ENCODE results near the gene ACOT13. TPM values are rescaled to one million over a fixed set of nuclear protein-coding genes. Genes with fewer than 3 reads are reported as not detected.

ACOT13 gene
- total RNA-seq, 4 donors from 2014 or later = 4.8 to 14.7 (median 10.9) TPM

GRCh38 chr6:24642061-24642460, 24.8 kb upstream of the ACOT13 start:
- no peak for TF ChIP-seq EP300 (IDR thresholded peaks at IDR 0.05)
- no peak for TF ChIP-seq POLR2AphosphoS5 (IDR thresholded peaks at IDR 0.05)
- TF ChIP-seq POLR2A (IDR thresholded peaks at IDR 0.05) = no peak
- TF ChIP-seq CTCF (IDR thresholded peaks at IDR 0.05) = no peak
- Histone ChIP-seq H3K4me3 (no peak overlapping the region), H3K27ac (no peak overlapping the region), H3K27me3 (peaks cover 8% of the 10 kb centered on the region), H3K36me3 (no peaks in the 10 kb centered on the region), H3K4me1 (peaks cover 7% of the 10 kb centered on the region), H3K9me3 (no peaks in the 10 kb centered on the region)
- DNase-seq (ENCODE audit: low spot score in 2 of 2) = no peak

GRCh38 chr6:24643920-24644319, 23.0 kb upstream of the ACOT13 start:
- TF ChIP-seq POLR2AphosphoS5 (IDR thresholded peaks at IDR 0.05) (no peak), EP300 (IDR thresholded peaks at IDR 0.05) (no peak), POLR2A (IDR thresholded peaks at IDR 0.05) (no peak), CTCF (IDR thresholded peaks at IDR 0.05) (no peak)
- DNase-seq (ENCODE audit: low spot score in 2 of 2) = no peak
- Histone ChIP-seq H3K9me3 (no peaks in the 10 kb centered on the region), H3K4me3 (no peak overlapping the region), H3K27ac (no peak overlapping the region), H3K36me3 (no peaks in the 10 kb centered on the region), H3K27me3 (peaks cover 8% of the 10 kb centered on the region), H3K4me1 (peaks cover 7% of the 10 kb centered on the region)
- 56% methylated on average over 7 of the region's 7 CpGs for WGBS

GRCh38 chr6:24644377-24644776, 22.5 kb upstream of the ACOT13 start:
- H3K27ac ChIP-seq = no peak overlapping the region
- WGBS = 71% methylated on average over 4 of the region's 4 CpGs
- TF ChIP-seq CTCF (IDR thresholded peaks at IDR 0.05) = no peak

GRCh38 chr6:24646771-24647170, 20.1 kb upstream of the ACOT13 start:
- peaks cover 7% of the 10 kb centered on the region for H3K4me1 ChIP-seq
- H3K4me3 ChIP-seq = peak overlapping the region; percentile 59
- DNase-seq (ENCODE audit: low spot score in 2 of 2) = no peak
- no peak for TF ChIP-seq EP300 (IDR thresholded peaks at IDR 0.05)
- TF ChIP-seq POLR2A (IDR thresholded peaks at IDR 0.05) = no peak
- TF ChIP-seq POLR2AphosphoS5 (IDR thresholded peaks at IDR 0.05) = no peak
- TF ChIP-seq CTCF (IDR thresholded peaks at IDR 0.05) = no peak
- H3K27ac ChIP-seq = peak overlapping the region; percentile 67
- H3K9me3 ChIP-seq = no peaks in the 10 kb centered on the region
- WGBS = 69% methylated on average over 8 of the region's 8 CpGs
- H3K27me3 ChIP-seq = peaks cover 8% of the 10 kb centered on the region
- H3K36me3 ChIP-seq = peaks cover 15% of the 10 kb centered on the region

More at GRCh38 chr6:24644377-24644776, 22.5 kb upstream of the ACOT13 start:
- Histone ChIP-seq H3K4me3 (no peak overlapping the region), H3K9me3 (no peaks in the 10 kb centered on the region), H3K27me3 (peaks cover 8% of the 10 kb centered on the region), H3K4me1 (peaks cover 7% of the 10 kb centered on the region), H3K36me3 (no peaks in the 10 kb centered on the region)
- DNase-seq (ENCODE audit: low spot score in 2 of 2) = no peak

GRCh38 chr6:24648276-24648675, 18.6 kb upstream of the ACOT13 start:
- TF ChIP-seq CTCF (IDR thresholded peaks at IDR 0.05) (no peak), POLR2AphosphoS5 (IDR thresholded peaks at IDR 0.05) (no peak), EP300 (IDR thresholded peaks at IDR 0.05) (no peak)
- Histone ChIP-seq H3K27me3 (peaks cover 6% of the 10 kb centered on the region), H3K9me3 (no peaks in the 10 kb centered on the region), H3K4me1 (peaks cover 7% of the 10 kb centered on the region), H3K27ac (no peak overlapping the region), H3K36me3 (peaks cover 30% of the 10 kb centered on the region), H3K4me3 (no peak overlapping the region)
- no peak for DNase-seq (ENCODE audit: low spot score in 2 of 2)
- 96% methylated on average over 5 of the region's 5 CpGs for WGBS
